Measurements from ENCODE around the gene C12orf60.

DNA sequence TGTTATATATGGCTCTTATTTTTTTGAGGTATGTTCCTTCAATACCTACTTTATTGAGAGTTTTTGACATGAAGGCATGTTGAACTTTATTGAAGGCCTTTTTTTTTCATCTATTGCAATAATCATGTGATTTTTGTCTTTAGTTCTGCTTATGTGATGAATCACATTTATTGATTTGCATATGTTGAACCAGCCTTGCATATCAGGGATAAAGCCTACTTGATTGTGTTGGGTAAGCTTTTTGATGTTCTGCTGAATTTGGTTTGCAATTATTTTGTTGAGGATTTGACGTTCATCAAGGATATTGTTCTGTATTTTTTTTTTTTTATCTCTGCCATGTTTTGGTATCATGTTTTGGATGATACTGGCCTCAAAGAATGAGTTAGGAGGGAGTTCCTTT, 55.0 kb downstream of the C12orf60 start:
- TF ChIP-seq, protein P1, sequence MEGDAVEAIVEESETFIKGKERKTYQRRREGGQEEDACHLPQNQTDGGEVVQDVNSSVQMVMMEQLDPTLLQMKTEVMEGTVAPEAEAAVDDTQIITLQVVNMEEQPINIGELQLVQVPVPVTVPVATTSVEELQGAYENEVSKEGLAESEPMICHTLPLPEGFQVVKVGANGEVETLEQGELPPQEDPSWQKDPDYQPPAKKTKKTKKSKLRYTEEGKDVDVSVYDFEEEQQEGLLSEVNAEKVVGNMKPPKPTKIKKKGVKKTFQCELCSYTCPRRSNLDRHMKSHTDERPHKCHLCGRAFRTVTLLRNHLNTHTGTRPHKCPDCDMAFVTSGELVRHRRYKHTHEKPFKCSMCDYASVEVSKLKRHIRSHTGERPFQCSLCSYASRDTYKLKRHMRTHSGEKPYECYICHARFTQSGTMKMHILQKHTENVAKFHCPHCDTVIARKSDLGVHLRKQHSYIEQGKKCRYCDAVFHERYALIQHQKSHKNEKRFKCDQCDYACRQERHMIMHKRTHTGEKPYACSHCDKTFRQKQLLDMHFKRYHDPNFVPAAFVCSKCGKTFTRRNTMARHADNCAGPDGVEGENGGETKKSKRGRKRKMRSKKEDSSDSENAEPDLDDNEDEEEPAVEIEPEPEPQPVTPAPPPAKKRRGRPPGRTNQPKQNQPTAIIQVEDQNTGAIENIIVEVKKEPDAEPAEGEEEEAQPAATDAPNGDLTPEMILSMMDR (IDR thresholded peaks at IDR 0.05 in 2 of 3, conservative IDR thresholded peaks at IDR 0.05 in 1 of 3; ENCODE audit: borderline replicate concordance in 1 of 3, insufficient read depth in 1 of 3, low read depth in 2 of 3, low read length in 2 of 3) = no peak
- no peak for TF ChIP-seq ZNF274 (IDR thresholded peaks at IDR 0.05; ENCODE audit: low read depth, low read length)
- TF ChIP-seq POLR2A (IDR thresholded peaks at IDR 0.05; ENCODE audit: borderline replicate concordance, extremely low read depth, insufficient read depth, insufficient read length) = no peak
- no peak for TF ChIP-seq REST (IDR thresholded peaks at IDR 0.05; ENCODE audit: low read depth)
- no peak for TF ChIP-seq RAD21 (IDR thresholded peaks at IDR 0.05; ENCODE audit: low read depth)
- TF ChIP-seq, protein P2, sequence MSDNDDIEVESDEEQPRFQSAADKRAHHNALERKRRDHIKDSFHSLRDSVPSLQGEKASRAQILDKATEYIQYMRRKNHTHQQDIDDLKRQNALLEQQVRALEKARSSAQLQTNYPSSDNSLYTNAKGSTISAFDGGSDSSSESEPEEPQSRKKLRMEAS (IDR thresholded peaks at IDR 0.05) = no peak
- TF ChIP-seq ZFX (IDR thresholded peaks at IDR 0.05) = no peak
- no peak for TF ChIP-seq EZH2 (IDR thresholded peaks at IDR 0.05)
